T-helper 1 cell treated with Interleukin-12 subunit alpha and Interleukin-12 subunit beta and Interleukin-4 antibody, amounts not matched to agents 30 μg/mL and 1 μg/mL, for 36 hours (primary cell): Measurements from ENCODE around the gene NEK11.

Source experiments
- H3K27ac Mint-ChIP-seq: one replicate; pipeline ENCODE4 v1.8.0; 2021; ENCODE audit warnings: mild to moderate bottlenecking, mixed read lengths
- H3K27me3 Mint-ChIP-seq: one replicate; pipeline ENCODE4 v1.8.0; 2021; ENCODE audit warnings: low read depth, mixed read lengths
- H3K36me3 Mint-ChIP-seq: one replicate; pipeline ENCODE4 v1.8.0; 2021; ENCODE audit warnings: low read depth, mixed read lengths
- H3K4me1 Mint-ChIP-seq: one replicate; pipeline ENCODE4 v1.8.0; 2021; ENCODE audit warnings: low read depth, mixed read lengths
- H3K4me3 Mint-ChIP-seq: one replicate; pipeline ENCODE4 v1.8.0; 2021; ENCODE audit warnings: mild to moderate bottlenecking, moderate library complexity, mixed read lengths
- H3K9me3 Mint-ChIP-seq: one replicate; pipeline ENCODE4 v1.8.0; 2021; ENCODE audit warnings: mixed read lengths

Gene NEK11

DNA sequence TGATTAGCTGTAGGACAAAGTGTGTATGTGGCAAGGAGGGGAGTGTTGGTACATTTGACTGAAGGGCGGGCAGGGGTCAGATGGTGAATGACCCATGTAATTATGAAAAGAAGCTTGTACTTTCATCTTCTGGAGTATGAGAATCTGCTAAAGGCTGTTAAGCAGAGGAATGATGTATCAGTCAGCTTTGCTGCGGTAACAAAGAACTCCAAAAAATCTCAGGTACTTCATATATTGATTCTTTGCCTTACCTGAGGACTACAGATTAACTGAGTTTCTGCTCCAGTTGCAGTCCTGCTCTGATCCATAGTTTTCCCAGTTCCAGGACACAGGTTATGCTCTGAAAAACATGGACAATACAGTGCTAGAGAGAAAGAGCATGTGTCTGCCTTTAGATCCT, 115.1 kb downstream of the NEK11 start:
- Mint-ChIP-seq H3K36me3 (no peaks in the 10 kb centered on the region), H3K4me1 (no peaks in the 10 kb centered on the region), H3K27me3 (peaks cover 3% of the 10 kb centered on the region), H3K9me3 (no peaks in the 10 kb centered on the region), H3K4me3 (no peak overlapping the region), H3K27ac (no peak overlapping the region)

DNA sequence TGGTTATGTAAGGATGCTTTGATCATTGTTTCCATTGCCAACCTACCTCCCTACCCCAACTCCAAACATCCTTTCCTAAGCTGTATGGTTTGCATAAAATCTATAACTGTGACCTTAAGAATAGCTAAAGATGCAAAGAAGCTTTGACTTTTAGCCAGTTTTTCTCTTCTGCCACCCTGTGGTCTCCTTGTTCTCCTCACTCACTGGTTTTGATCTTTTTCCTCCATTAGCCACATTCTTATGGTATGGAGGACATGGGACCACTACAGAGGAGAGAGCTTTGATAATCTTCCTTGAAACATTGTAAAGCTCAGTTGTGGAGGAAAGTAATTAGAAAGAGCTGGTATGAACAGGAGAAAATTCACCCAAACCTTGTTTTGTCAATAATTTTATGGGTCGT, 115.9 kb downstream of the NEK11 start:
- Mint-ChIP-seq H3K4me3 (no peak overlapping the region), H3K4me1 (no peaks in the 10 kb centered on the region), H3K27ac (no peak overlapping the region), H3K9me3 (no peaks in the 10 kb centered on the region), H3K36me3 (no peaks in the 10 kb centered on the region), H3K27me3 (peaks cover 3% of the 10 kb centered on the region)

DNA sequence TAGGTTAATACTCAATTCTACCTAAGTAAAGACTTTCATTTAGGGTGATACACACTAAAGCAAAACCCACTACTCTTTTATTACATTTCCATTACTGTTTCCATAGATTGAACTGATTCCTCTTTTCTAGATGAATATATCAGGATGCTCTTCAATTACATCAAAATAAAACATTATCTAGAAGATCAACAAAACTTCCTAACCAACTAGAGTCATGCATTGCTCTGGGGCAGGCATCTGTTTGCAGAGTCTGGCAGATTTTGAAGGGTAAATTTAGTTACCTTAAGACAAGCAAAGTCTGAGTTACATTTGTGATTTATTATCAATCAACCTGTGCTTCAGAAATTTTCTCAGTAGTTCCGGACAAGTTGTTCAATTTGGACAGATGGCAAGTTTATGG, 117.1 kb downstream of the NEK11 start:
- no peaks in the 10 kb centered on the region for H3K36me3 Mint-ChIP-seq
- H3K4me3 Mint-ChIP-seq, result no peak overlapping the region
- peaks cover 3% of the 10 kb centered on the region for H3K27me3 Mint-ChIP-seq
- no peaks in the 10 kb centered on the region for H3K9me3 Mint-ChIP-seq
- H3K27ac Mint-ChIP-seq, result no peak overlapping the region
- H3K4me1 Mint-ChIP-seq, result no peaks in the 10 kb centered on the region

DNA sequence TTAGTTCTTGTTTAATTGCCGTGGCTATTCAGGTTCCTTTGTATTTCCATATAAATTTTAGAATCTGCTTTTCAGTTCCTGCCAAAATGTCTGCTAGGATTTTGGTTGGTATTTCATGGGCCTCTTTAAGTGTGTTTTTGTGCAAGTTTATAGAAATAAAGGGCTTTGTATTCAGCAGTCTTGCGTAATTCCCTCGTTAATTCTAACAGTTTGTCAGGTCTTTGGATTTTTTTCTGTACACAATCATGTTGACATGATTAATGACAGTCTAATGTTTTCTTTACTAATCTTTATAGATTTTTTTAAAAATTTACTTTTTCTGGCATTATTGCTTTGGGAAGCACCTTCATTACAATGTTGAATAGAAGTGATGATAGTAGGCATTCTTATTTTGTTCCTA, 120.9 kb downstream of the NEK11 start:
- H3K9me3 Mint-ChIP-seq, result no peaks in the 10 kb centered on the region
- no peaks in the 10 kb centered on the region for H3K4me1 Mint-ChIP-seq
- H3K36me3 Mint-ChIP-seq, result no peaks in the 10 kb centered on the region
- H3K27me3 Mint-ChIP-seq, result peaks cover 7% of the 10 kb centered on the region
- no peak overlapping the region for H3K4me3 Mint-ChIP-seq
- H3K27ac Mint-ChIP-seq, result no peak overlapping the region

DNA sequence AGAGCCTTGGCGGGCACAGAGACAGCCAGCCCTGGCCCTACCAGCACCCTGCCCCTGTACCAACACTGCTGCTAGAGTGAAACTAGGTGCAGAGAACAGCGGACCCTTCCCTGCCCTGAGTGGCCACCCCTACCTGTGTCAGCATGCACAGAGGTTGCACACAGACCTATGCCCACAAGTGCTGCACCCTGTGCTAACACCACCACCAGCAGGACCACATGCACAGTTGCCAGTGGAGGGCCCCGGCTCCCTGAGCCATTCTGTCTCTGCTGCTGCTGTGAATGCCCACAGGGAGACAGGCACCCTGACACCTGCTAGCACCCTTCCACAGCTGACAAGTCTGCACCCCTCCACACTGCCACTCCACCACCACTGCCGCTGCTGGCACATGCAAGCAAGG, 131.8 kb downstream of the NEK11 start:
- H3K27me3 Mint-ChIP-seq, result peaks cover 3% of the 10 kb centered on the region
- H3K4me1 Mint-ChIP-seq, result no peaks in the 10 kb centered on the region
- no peaks in the 10 kb centered on the region for H3K36me3 Mint-ChIP-seq
- H3K27ac Mint-ChIP-seq, result no peak overlapping the region
- no peaks in the 10 kb centered on the region for H3K9me3 Mint-ChIP-seq
- no peak overlapping the region for H3K4me3 Mint-ChIP-seq

DNA sequence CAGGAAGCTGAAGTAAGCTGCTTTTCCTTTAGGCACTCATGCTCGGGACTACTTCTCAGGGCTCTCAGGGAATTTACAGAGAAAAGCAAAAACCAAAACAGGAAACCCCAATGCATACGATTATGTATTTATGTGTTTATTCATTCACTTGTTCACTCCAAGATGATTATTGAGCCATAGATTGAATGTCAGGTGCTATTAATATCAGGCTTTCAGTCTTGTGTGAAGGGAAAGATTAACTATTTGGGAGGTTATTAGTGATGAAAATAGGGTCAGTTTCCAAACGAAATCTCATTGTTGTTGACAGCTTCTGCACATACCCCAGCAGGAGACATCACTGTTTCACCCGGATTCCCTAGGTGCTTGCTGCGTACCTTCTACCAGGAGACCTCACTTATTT, 135.8 kb downstream of the NEK11 start:
- no peaks in the 10 kb centered on the region for H3K36me3 Mint-ChIP-seq
- H3K27me3 Mint-ChIP-seq, result no peaks in the 10 kb centered on the region
- no peaks in the 10 kb centered on the region for H3K9me3 Mint-ChIP-seq
- no peaks in the 10 kb centered on the region for H3K4me1 Mint-ChIP-seq
- H3K27ac Mint-ChIP-seq, result no peak overlapping the region
- no peak overlapping the region for H3K4me3 Mint-ChIP-seq

DNA sequence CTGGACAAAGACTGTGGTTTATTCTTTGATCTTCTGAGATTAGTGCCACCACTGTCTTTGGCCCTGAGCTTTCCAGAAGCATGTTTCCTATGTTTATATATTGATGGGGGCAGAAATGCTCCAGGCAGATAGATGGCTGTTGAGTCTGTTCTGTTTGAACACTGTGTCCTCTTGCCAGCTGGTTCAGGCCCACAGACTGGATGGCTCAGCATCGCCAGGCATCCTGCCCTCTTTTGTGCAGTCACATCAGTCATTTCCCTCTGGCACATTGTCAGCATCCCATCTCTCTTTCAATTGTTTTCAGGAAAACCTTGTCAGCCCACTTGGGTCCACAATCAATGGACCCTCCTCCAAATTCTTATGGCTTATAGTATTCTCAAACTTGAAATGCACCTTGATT, 141.2 kb downstream of the NEK11 start:
- H3K4me1 Mint-ChIP-seq, result no peaks in the 10 kb centered on the region
- no peak overlapping the region for H3K27ac Mint-ChIP-seq
- no peaks in the 10 kb centered on the region for H3K9me3 Mint-ChIP-seq
- H3K36me3 Mint-ChIP-seq, result no peaks in the 10 kb centered on the region
- no peaks in the 10 kb centered on the region for H3K27me3 Mint-ChIP-seq
- H3K4me3 Mint-ChIP-seq, result no peak overlapping the region

DNA sequence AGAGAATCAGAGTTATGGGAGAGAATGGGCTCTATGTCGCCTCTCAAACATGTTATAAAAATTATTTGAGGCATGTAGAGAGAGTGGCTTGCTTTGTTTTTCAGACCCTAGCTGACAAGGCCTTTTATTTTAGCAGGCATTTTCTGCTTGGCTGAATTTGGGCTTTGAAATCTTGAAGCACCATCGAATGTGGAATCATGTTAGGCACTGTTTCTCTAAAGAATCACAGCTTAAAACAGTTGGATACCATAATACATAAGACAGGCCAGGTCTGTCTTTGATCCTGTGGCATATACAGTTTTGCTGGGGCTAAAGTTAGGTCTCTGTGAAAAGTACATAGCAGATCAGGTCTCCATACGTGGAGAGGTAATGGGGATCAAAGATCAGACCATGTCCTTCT, 142.7 kb downstream of the NEK11 start:
- H3K27ac Mint-ChIP-seq, result no peak overlapping the region
- H3K4me1 Mint-ChIP-seq, result no peaks in the 10 kb centered on the region
- H3K27me3 Mint-ChIP-seq, result no peaks in the 10 kb centered on the region
- no peak overlapping the region for H3K4me3 Mint-ChIP-seq
- H3K9me3 Mint-ChIP-seq, result no peaks in the 10 kb centered on the region
- H3K36me3 Mint-ChIP-seq, result no peaks in the 10 kb centered on the region

DNA sequence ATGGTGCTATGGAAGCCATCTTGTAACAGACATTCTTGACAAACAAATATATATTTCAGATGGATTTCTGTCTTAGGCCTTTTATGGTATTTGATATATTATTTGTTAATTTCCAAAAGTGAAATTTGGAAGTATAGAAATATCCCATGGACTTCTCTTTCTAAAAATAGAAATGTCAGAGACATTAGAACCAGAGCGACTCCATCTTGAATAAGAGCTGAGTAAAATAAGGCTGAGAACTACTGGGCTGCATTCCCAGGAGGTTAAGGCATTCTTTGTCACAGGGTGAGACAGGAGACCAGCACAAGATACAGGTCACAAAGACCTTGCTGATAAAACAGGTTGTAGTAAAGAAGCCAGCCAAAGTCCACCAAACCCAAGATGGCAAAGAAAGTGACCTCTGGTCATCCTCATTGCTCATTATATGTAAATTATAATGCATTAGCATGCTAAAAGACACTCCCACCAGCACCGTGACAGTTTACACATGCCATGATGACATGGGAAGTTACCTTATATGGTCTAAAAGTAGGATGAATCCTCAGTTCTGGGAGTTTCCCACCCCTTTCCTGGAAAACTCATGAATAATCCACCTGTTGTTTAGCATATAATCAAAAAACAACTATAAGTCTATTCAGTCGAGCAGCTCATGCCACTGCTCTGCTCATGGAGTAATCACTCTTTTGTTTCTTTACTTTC, 146.0 kb downstream of the NEK11 start:
- Mint-ChIP-seq H3K4me1 (peaks cover 4% of the 10 kb centered on the region), H3K9me3 (no peaks in the 10 kb centered on the region), H3K36me3 (no peaks in the 10 kb centered on the region), H3K4me3 (no peak overlapping the region), H3K27me3 (no peaks in the 10 kb centered on the region), H3K27ac (no peak overlapping the region)

DNA sequence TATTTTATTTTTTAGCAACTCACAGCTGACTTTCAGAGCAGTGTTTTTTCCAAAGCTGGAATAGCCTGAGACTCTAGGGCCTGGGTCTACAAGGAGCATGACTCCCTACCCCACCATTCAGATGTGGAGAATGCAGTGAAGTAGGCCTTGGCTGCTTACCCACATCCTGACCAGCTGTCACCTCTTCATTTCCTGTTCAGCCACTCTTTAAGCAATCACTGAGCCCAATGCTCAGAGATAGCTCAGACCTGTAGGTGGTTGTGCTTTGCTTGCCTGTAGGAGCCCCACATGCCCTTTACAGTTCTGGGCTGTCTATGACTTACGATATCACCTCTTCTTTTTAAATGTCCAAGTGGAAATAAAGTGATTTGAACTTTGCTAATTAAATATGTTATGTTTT, 148.1 kb downstream of the NEK11 start:
- Mint-ChIP-seq H3K4me3 (no peak overlapping the region), H3K9me3 (no peaks in the 10 kb centered on the region)

DNA sequence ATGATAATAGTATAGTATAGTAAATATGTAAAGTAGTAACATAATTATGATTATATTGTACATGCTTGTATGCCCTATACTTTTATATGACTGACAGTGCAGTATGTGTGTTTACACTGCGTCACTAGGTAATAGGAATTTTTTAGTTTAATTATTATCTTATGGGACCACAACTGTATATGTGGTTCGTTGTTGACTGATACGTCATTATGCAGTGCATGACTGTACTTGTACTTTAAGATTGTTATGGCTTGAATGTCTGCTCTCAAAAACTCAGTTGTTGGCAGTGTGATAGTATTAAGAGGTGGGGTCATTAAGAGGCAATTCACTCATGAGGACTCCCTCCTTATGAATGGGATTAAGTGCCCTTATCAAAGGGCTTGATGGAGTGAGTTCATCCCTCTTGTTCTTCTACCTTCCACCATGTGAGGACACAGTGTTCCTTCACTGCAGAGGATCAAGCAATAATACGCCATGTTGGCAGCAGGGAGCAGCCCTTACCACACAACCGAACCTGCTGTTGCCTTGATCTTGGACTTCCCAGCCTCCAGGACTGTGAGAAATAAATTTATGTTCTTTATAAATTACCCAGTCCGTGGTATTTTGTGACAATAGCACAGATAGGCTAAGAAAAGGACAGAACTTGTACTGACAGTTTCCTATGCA, 152.2 kb downstream of the NEK11 start:
- Mint-ChIP-seq H3K27me3 (no peaks in the 10 kb centered on the region), H3K9me3 (peaks cover 6% of the 10 kb centered on the region), H3K36me3 (peaks cover under 1% of the 10 kb centered on the region), H3K4me3 (no peak overlapping the region), H3K4me1 (peaks cover 4% of the 10 kb centered on the region), H3K27ac (no peak overlapping the region)

More for the DNA sequence above, 148.1 kb downstream of the NEK11 start:
- Mint-ChIP-seq H3K27me3 (no peaks in the 10 kb centered on the region), H3K27ac (peak overlapping the region; percentile 39), H3K36me3 (no peaks in the 10 kb centered on the region), H3K4me1 (peaks cover 4% of the 10 kb centered on the region)

DNA sequence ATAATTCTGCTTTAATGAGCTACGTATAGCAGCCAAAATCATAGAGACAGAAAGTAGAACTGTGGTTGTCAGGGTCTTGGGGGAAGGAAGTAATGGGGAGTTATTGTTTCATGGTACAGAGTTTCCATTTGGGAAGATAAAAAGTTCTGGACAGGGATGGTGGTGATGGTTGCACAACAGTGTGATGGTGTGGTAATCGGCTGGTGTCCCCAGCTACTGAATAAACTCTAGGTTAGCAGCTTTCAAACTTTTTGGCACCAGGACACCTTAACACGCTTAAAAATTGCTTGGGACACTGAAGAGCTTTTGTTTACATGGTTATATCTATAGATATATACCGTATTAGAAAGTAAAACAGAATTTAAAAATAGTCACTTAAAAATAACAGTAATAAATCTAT, 166.0 kb downstream of the NEK11 start:
- no peak overlapping the region for H3K4me3 Mint-ChIP-seq

DNA sequence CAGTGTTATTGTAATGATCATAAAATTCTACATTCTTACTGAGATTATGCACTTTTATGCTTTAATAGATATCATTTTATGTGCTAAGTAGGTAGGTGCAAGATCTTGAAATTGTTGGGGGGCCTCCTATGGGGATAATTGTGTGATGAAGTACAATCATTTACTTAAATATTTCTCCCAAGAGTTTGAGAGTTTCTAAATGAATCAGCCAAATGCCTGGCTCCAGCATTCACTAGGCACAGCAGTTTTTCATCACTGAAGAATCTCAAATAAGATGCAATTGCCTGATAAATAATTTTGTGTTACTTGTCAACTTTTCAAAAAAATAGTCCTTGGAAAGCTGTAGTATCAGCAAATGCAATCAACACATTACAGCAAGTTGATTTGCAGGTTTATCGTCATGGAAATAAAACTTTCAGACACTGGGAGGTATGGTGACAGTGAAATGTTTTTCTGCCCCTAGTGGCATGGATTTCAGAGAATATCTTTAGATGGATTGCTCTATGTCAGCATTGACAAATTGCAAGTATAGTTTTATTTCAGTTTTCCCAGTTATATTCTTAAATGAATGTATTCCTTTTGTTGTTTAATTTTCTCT, 167.1 kb downstream of the NEK11 start:
- Mint-ChIP-seq H3K9me3 (no peaks in the 10 kb centered on the region), H3K4me3 (no peak overlapping the region), H3K36me3 (no peaks in the 10 kb centered on the region), H3K4me1 (no peaks in the 10 kb centered on the region), H3K27ac (no peak overlapping the region), H3K27me3 (no peaks in the 10 kb centered on the region)

More for the DNA sequence above, 166.0 kb downstream of the NEK11 start:
- Mint-ChIP-seq H3K36me3 (no peaks in the 10 kb centered on the region), H3K9me3 (no peaks in the 10 kb centered on the region), H3K27me3 (no peaks in the 10 kb centered on the region), H3K27ac (no peak overlapping the region), H3K4me1 (no peaks in the 10 kb centered on the region)

DNA sequence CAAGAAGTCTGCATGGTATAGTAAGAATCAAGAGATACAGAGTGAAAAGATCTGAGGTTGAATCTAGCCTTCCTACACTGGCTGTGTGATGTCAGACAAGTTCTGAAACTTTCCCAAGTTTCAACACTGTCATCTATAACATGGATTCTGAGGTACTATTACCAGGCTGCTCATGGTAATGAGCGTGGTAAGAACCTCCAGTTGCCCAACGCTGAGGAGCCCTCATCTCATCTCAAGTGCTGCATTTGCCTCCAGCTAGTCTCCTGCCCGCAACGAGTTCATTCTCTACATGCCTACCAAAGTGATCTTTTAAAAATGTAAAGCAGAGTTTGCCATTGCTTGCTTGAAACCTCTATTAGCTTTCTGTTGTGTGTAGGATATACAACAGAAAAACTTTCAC, 168.1 kb downstream of the NEK11 start:
- Mint-ChIP-seq H3K9me3 (peaks cover 4% of the 10 kb centered on the region), H3K27me3 (no peaks in the 10 kb centered on the region), H3K4me3 (no peak overlapping the region), H3K27ac (no peak overlapping the region), H3K36me3 (no peaks in the 10 kb centered on the region), H3K4me1 (no peaks in the 10 kb centered on the region)

DNA sequence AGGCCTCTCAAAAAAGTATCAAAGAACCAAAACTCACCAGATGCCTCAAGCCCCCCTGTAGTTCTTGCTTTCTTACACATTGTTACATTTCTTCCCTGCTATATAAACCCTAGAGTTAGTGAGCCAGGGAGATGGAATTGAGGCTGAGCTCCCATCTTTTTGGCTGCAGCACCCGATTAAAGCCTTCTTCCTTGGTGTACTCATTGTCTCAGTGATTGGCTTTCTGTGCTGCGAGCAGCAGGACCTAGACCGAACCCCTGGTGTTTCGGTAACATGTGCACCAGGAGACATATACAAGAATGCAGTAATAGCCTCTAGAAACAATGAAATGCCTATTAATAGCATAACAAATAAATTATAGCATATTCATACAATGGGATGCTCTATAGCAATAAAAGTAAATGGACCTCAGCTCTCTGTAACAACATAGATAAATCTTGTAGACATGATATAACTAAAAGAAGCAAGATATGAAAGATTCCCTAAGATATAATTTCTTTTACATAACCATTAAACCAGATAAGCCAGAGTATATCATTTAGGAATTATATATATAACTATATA, 174.0 kb downstream of the NEK11 start:
- H3K27ac Mint-ChIP-seq, result no peak overlapping the region
- H3K27me3 Mint-ChIP-seq, result no peaks in the 10 kb centered on the region
- no peaks in the 10 kb centered on the region for H3K4me1 Mint-ChIP-seq
- H3K36me3 Mint-ChIP-seq, result no peaks in the 10 kb centered on the region
- H3K4me3 Mint-ChIP-seq, result no peak overlapping the region
- peaks cover 12% of the 10 kb centered on the region for H3K9me3 Mint-ChIP-seq
